Pons (tissue), 1 donor: ENCODE results near the gene SIKE1.
"Not testable (repeated sequence)": the region's sequence is repeated elsewhere in the genome, so short reads cannot be mapped to it uniquely, and the experiment has no call there.

Experiments
- DNase-seq: peaks from one replicate; pipeline ENCODE4 v3.0.0-alpha.2; 2016; ENCODE audit warnings: low spot score

SIKE1 gene

DNA sequence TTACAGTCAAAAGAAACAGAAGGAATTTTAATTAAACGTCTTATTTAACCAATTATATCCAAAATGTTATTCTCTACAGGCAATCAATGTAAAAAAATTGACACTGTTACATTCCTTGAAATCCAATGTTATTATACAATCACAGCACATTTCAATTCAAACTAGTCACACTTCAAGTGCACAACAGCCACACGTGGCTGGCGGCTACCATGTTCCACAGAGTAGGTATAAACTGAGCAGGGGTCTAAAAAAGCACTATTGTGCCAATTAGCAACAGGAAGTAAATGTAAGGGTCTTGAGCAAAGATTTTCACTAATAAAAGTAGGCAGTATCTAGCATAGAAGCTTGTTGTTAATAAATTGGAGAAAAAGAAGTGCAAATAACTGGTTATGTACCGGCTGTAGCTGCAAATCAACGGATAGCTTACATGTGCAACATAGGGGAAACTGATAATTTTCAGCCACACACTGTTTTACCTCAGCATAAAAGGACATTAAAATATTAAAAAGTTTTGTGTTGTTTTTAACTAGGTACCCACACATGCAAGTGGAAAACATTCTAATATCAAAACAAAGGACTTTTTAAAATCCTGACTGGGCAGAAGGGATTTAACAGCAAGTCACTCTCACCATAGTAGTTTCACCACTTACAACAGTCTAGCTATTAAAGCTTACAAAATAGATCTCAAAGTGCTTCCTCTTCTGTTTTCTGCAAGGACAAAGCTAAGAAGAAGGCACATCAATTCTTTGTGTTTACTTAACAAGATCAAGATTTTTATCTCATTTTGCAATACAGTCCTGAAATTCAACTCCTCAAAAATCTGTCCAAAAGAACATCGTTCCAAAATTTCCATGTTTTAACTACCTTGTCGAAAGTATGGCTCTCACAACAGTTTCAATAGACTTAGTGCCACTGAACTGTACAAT lies 25.2 kb downstream of the SIKE1 start:
- DNase-seq = no peak

DNA sequence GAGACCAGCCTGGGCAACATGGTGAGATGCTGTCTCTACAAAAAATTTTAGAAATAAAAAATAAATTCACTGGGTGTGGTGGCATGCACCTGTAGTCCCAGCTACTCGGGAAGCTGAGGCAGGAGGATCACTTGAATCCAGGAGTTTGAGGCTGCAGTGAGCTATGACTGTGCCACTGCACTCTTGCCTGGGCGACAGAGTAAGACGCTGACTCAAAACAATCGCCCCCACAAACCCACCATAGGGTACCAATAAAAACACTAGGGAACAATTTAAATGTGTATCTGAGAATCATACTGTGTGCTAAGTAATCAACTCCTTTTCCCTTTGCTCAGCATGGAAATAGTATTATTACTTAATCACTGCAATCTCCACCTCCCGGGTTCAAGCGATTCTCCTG lies 26.8 kb downstream of the SIKE1 start:
- DNase-seq = not testable (repeated sequence)

DNA sequence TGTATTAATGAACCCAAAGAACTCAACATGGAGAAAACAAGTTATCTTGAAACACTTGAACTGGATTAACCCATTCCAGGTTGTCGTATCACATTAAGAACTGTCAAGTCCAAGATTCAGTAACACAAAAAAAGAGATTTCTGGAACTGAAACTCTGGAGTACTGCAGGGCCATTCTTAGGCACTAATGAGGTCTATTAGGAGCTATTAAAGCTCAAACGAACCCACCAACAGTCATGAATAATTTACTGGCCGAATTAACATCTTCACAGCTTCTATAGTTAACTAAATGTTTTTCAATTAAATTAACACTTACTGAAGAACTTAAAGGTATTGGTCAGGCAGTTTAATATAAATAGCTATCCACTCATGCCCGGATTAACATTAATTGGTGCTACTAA lies 27.3 kb downstream of the SIKE1 start:
- DNase-seq = no peak

DNA sequence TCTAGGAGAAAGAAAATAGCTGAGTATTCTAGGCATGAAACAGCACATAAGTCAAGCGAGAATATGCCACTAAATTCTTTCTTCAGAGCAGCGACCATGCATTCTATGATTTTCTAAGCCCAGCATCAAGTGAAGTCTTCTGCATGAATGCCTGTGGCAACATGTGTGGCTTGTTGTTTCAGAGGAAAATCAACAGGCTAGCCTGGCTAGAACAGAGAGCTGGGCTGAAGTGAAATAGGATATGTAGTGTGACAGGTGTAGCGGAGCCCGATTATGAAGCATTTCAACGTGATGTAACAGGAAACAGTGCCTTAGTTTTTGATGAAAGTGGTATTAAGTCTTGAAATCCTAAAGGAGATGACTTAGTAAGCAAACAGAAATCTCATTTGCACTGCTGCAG lies 29.7 kb downstream of the SIKE1 start:
- no peak for DNase-seq

DNA sequence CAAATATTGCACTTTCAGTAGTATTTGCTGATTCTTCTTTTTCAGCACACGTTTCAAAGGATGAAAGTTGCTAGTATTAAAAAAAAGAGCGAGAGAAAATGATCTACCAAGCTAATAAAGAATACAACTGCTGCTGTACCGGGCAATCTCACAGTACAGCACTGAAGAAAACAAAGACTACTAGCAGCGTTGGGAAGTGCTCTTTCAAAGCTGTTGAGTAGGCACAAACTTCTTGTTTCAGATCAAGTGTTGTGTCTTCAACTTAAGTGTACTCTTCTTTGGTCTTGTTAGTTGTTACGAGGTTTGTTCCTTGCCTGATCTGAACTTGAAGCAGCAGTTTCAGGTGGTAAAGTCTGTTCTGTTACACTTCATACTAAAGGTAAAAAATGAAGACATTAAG lies 30.6 kb downstream of the SIKE1 start:
- DNase-seq = no peak

DNA sequence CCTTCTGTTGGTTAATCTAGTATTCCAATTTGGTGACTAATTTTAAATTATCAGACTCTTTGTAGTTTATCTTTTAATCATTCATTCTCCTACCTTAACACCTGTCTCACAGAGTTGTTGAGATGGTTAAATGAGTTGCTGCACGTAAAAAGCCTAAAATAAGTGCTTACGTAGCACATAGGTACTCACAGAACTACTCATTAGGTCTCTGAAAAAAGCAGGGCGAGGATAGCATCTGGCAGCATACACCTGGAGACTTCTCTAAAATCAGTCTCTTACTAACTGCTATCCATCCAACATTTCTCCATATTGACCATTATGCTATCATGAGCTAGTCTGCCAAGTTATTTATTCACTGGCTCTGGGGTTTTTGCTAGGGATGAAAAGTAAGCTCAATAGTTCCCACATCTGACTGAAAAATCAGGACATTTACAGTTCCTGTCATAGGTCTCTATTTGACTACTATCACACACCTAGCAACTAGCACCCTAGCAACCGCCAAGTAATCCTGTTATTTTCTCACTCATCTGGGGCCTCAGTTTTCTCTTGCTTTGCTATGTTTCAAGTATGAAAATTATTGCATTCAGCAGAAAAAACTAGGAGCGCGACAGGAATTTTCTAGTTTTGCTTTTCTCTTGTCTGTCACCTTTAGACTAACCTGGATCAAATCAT lies 33.9 kb downstream of the SIKE1 start:
- no peak for DNase-seq

DNA sequence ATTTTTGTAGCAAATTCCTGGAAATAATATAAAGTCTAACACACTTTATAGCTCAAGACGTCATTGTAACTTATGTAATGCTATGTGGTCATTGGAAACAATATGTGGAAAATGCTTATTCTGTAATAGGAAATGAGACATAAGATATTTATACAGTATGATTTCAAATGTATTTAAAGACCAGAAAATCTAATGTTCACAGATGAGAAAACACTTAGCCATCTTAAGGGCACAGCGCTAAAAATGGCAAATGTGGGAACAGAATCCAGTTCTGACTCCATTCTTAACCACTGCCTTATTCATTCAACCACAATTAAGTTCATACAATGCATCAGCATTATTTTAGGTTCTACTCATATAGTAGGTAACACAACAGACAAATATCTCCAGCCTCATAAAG lies 35.2 kb downstream of the SIKE1 start:
- no peak for DNase-seq

DNA sequence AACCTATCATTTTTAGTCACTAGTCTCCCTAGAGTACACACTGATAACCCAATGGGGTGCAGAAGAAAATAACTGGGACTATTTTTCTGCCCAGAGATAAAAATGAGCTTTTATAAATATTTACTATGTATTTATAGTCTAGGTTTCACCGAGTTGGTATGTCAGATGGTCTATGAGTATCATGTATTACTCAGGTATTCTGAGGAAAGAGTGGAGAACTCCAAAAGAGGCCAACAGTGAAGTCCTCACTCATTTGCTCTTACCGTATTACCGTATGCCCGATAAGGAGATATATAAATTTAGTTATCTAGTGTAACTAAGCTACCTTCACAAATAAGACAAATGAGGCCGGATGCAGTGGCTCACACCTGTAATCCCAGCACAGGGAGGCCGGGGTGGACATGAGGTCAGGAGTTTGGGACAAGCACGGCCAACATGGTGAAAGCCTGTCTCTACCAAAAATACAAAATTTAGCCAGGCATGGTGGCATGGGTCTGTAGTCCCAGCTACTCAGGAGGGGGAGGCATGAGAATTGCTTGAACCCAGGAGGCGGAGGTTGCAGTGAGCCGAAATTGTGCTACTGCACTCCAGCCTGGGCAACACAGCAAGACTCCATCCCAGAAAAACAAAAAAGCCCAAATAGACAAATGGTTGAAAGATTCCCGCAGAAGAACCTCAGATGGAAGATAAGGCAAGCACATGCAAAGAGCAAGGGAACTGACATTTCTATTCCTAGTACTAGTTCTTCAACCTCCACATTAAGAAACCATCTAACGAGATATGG lies 38.3 kb downstream of the SIKE1 start:
- DNase-seq = no peak

DNA sequence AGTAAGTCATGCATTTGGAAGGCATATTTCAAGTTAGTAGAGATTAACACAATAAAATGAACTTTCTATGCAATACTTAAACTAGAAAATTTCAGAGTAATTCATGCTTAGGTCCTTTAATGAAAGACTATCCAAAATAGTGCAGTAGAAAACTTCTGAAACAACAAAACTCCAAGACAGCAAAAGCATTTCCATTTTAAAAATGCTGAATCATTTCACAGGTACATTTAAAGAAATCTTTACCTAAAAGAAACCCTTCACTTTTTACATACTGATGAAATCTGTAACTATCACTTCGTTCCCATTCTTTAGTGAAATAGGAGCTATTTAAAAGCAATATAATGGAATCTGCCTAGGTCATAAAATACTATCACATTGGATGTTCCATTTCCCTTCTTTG lies 40.2 kb downstream of the SIKE1 start:
- DNase-seq = no peak

DNA sequence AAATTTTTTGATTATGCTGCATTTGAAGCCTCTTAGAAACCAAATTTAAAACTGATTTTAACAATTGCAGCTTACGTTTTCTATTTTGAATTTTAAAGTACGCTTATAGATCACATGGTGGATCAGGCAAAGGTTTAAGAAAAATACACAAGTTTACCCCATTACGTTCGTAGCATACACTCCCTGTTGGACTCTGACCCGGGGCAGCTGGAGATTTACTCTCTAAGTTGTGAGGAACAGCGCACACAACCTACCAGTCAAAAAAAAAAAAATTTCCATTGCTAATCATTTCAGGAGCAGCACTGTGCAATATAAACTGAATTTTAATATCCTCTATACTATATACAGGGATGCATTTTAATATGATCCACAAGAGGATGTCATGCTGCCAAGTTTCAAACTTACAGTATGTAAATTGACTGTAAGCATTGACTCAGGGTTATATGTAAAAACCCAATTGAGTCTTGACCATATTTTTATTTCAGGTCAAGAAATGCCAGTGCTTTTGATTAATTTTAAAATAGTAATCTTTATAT lies 43.1 kb downstream of the SIKE1 start:
- DNase-seq = no peak

DNA sequence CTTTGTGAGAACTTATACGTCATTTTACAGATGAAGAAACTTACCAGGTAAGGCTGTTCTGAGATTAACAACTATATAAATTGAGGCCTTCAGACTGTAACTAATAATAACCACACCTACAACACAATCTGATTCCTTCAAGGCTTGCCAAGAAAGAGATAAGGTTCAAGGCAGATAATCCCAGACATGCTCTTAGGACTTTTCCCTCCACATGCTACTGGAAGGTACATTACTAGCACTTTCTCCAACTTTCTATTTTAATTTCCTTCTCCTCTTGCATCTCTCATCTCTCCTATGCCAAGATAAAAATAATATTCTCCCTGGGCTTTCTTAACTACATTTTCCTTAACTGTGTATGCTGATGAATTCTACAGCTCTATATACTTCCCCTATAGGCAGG lies 45.0 kb downstream of the SIKE1 start:
- DNase-seq = no peak

DNA sequence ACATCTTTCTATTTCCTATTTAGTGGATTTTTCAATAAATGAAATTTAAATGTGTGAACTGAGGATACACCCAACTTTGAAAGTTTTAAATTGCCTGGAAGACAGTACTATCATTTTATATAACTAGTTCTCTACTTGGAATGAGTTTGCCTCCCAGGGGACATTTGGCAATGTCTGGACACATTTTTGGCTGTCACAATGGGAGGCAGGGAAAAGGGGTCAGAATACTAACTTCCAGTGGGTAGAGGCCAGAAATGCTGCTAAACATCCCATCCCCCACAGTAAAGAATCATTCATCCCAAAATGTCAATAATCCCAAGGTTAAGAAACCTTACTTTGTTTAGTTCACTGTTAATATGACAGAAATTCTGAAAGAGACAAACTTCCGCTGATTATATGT lies 50.7 kb downstream of the SIKE1 start:
- no peak for DNase-seq

DNA sequence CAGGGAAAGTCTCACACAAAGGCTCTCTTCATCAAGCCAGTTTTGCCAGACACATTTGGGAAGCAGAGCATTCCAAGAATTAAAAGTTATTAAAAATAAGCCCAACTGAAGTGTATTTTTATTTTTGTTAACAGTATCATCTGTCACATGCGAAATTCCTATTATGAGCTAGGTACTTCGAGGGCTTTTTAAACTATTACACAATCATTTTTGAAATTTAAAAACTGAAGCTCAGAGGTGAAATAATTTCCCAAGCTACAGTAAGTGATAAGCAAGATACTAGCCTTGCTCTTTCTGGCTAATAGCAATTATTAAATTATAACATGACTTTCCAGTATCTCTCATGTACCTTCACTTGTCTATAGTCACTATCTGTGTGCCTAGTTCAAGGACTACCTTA lies 51.9 kb downstream of the SIKE1 start:
- DNase-seq = no peak

DNA sequence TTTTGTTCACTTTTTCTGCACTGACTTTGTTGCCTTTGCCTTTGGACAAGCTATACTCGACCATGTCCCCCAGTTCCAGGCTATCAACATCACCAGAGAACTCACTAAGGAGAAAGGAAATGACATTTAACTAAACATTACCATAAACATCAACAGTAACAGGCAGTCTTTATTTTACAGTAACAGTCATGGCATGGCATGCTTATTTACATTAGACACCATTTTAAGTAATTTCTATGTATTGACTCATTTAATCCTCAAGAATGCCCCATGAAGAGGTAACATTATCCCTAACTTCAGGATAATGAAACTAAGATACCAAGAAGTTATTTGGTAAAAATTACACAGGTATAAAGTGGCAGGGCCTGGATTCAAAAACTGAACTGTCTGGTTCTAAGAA lies 55.3 kb downstream of the SIKE1 start:
- DNase-seq = no peak

DNA sequence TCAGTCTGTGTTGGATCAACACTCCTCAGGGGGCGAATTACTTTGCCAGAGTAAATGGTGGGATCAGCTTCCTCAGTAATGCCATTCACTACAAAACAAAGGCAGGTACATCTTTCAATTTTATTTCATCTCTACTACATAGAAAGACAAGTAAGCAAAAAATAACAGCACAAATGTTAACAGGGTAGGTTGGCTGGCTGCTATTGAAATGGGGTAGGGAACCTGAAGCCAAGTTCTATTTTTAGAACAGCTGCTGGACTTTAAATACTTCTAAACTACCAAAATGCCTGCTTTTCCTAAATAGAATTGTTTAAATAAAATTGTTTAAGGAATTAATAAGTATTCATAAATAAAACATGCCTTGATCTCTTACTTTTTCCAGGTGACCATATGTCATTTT lies 56.6 kb downstream of the SIKE1 start:
- DNase-seq = no peak

DNA sequence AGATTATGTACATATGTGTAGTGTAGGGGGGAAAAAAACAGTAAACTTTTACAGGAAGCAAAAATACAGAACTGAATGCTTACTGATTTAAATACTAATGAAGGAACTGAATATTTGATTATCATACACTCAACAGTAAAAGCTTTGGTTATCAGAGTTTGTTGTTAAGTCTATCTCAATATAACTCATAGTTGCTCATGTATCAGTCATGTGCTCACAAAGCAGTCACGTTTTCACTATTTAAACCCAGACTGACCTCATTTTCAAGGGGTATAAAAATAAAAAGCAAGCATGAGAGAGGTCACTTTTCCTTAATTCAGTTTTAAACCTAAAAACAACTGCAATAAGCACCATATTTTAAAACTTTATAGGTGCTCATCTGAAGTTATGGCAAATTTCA lies 57.0 kb downstream of the SIKE1 start:
- no peak for DNase-seq

DNA sequence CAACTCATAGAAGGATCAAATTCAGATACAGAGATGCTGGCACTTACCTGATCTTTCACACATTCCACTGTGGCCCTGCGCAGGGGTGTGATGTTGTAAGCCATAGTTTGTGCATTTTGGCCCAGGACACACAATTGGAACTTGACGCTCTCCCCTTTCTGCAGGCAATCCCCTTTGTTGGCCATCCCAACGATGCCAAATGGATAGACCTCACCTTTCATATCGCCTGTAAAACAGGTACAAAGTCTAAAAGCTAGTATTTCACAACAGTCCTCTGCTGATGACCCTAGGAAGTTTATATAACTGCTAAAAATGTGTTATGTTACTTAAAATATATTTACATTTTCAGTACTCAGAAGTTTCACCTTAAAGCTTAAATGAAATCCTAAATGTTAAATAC lies 60.0 kb downstream of the SIKE1 start:
- no peak for DNase-seq
